OCI-M2 (cell line): Measurements from ENCODE around the gene PECR.

ENCODE experiments used
- DNase-seq: peaks from one replicate; lab custom pipeline; 2025; ENCODE audit not compliant: unreplicated experiment; lab: John Stamatoyannopoulos, UW

The PECR gene

DNA sequence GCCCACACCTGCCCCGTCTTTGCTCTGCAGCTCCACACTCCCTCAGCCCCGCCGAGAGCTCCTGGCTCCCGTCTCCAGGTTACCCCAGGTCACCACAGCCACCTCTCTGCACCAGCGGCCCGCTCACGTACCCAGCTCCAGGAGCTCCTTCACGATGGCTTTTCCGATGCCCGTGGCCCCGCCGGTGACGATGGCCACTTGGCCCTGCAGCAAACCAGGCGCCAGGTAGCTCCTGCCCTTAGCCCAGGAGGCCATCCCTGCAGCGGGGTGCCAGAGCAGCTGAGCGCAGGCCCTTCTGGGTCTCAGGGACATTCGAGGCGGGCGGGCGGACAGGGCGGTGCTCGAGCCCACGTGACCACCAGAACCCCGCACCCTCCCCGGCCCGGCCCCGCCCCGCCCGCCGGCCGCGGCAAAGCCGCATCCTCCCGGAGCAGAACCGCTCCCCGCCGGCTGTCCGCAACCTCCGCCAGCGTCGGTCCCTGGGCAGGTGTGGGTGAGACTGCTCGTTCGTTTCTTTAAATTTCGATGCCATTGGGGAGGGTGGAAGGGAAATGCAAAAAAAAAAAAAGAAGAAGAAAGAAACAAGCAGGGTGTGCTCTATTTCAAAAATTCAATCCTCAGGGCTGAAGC is at the start of gene PECR, which contains the start of gene TMEM169:
TSS of gene PECR (minus strand) at position 323 of the 630 bp plus-strand sequence. CDS start at position 255, 68 bp downstream.
TSS of gene TMEM169 (plus strand) at position 433 of the 630 bp plus-strand sequence. CDS start 14,045 bp downstream, outside the sequence.
- peak; percentile 35 for DNase-seq

DNA sequence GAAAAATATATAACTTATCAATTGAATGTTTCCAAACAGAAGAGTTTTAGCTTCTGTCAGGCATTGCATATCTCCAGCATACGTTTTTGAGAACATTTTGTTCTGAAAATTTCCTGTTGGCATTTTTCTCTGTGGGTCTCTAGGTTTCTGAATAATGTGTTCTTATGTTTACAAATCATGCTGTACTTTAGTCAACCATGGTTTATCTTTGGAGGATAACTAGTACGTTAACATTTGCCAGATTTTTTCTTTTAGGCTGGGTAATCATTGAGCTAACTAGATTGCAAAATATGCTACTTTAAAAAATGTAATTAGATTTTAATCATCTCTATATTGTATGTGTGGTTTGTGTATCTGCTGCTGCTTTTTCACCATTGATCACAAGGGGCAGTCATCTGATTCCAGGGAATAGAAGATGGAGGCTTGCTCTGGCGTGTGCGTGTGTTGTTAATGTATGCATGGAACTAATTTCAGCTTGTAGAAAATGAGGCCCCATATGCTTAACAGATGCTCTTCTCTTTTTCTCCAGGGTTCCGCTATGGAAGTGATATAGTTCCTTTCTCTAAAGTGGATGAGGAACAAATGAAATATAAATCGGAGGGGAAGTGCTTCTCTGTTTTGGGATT is 48.9 kb upstream of the PECR start:
- no peak for DNase-seq

DNA sequence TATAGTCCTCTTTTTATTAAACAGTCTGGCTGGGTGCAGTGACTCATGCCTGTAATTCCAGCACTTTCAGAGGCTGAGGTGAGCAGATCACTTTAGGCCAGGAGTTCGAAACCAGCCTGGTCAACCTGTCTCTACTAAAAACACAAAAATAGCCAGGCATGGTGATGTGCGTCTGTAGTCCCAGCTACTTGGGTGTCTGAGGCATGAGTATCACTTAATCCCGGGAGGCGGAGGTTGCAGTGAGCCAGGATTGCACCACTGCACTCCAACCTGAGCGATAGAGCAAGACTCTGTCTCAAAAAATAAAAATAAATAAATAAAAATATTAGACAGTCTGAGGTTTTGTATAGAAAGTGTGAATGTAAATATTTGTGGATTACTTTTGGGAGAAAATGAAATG is 45.3 kb upstream of the PECR start:
- no peak for DNase-seq

DNA sequence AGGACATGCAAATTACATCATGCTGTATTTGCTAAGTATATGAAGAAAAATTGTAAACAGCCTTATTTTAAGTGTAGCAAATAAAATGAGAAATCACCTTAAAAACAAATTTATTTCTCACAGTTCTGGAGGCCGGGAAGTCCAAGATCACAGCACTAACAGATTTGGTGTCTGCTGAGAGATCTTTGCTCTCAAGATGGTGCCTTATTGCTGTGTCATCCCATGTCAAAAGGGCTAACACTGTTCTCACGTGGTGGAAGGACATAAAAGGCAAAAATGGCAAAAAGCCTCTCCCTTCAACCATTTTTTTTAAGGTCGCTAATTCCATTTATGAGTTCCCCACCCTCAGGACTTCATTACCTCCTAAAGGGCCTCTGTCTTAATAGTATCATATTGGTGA is 39.6 kb upstream of the PECR start:
- no peak for DNase-seq

DNA sequence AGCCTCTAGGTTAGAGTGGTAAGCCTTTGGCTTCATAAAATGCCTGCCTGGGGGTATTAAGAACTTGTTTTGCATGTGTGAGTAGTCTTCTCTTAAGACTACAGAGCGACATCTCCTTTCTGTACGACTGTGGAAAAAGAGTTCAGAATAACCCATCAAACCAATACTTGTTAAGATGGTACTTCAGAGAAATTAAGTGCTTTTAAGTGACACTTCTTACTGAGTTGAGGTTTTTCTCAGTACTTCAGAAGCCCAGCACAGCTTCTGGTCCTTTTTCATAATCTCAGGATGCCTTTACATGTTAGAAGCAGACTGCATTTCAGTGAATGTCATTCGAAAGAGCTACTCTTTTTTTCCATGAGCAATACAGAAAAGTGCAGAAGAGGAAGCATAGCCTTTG is 38.4 kb upstream of the PECR start:
- DNase-seq: no peak

DNA sequence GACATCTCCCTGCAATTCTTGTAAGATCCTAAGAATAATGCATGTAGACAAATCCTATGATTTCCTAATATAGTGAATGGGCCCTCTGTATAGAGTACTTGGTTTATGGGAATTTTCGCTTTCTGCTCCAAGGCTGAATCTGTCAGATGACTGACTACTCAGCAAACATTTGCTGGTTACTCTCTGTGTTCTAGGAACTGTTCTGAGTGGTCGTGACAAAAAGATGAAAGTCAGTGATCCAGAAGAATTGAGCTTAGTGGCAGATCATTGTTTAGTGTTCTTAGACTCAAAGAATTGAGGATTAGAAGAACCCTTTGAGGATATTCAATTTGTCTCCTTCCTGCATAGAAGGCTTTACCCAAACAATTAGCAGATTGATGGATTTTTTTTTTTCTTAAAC is 37.5 kb upstream of the PECR start:
- no peak for DNase-seq

DNA sequence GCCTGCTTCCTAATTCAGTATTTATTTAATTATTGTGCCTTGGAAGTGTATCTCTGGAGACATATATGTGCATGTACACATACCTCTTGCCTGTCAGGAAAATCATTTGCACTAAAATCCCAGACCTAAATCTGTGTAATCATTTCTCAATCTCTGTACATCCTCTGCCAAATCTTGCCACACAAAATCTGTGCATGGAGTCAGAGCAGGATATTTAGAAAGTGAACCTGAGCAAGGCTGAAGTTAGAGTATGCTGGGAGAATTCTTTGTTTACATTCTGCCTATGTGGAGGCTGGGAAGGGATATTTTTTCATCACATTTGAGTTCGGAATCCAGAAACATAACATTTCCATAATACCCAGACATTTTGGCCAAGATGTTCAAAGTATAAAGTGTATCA is 36.9 kb upstream of the PECR start:
- DNase-seq: no peak

DNA sequence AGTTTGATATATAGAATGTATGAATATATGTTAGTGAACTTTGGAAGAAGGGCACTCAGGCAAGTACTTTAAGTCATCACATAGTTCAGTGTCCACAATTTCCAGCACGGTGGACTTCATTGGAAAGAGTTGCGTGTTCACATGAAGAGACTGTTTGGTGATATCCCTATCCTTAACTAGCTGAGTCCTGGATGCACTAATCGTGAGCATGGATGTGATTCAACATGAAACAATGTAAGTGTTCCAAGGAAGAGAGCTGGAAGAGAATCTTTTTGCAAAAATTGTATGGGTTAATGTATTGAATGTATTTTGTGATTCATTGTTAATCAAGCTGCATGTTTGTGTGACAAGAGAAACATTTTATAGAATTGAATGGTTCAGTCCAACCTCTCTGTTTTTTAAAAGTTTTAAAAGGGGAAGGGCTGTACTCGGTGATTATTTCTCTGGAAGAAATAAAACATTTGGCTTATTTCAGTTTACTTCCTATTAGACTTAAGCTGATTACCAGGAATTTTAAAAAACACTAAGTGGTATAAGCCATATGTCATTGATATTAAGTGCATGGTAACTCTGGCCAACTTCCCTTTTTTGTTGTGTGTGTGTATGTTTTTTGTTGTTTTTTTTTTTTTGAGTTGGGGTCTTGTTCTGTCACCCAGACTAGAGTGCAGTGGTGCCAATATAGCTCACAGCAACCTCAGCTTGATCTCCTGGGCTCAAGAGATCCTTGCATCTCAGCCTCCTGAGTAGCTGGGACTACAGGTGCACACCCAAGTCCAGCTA is 36.1 kb upstream of the PECR start:
- DNase-seq: no peak

DNA sequence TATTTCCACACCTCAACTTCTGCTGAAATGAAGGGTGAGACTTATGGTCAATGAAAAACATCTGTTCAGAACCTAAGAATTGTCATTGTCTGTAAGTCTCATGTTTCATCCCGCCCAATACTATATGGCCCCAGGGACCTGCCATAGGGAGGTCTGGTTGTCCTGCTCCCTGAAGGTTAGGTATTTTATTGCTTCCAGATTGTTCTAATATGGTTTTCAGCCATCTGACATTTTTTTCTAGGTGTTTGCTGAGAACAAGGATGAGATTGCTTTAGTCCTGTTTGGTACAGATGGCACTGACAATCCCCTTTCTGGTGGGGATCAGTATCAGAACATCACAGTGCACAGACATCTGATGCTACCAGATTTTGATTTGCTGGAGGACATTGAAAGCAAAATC is 34.8 kb upstream of the PECR start:
- no peak for DNase-seq

DNA sequence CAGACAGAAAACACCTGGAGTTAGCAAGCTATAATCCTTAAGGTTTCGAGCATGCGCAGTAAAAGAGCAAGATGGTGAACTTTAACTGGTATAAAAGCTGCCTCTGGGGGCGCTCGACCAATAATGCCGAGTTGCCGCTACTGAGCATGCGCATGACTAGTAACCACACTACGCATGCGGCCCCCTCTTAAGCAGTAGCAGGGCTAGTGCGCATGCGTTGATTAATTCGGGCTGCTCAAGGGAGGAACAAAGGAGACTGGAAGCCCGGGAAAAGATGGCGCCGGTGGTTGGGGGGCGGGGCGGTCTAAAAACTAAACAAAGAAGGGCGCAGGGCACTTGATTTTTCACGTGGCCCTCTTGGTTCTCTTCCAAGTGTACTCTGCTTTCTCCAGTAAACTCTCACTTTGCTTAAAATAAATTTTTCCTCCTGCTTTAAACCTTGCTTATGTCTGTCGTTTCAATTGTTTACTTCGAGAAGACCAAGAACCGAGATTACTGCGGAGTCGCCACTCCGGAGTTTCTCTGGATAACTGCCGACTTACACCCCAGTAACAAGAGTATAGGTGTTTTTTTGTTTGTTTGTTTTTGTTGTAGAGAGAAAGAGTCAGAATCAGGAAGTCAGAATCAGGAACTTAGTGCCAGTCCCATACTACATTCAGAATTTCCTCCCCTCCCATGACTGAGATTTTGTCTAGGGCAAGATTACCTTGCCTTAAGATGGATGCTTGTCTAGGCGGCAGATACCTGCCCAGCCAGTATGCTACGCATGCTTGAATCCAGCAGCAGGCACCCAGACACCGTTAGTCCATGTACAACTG is 33.3 kb upstream of the PECR start:
- DNase-seq: peak; percentile 98

DNA sequence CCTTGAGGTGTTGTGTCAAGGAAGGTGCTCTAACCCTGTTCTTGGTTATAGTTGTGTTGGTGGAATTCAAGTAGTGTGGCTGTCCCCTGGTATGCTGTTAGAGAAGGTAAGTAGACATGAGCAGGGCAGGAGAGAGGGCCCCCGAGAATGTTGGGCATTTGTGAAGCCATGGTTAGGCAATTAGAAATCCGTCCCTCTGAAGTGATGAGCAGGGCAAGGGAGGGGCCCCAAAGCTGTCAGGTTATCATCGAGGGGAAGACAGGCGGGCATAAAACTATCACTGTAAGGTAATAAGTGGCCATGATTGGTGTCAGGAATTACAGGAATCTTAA is 32.7 kb upstream of the PECR start:
- DNase-seq: no peak

DNA sequence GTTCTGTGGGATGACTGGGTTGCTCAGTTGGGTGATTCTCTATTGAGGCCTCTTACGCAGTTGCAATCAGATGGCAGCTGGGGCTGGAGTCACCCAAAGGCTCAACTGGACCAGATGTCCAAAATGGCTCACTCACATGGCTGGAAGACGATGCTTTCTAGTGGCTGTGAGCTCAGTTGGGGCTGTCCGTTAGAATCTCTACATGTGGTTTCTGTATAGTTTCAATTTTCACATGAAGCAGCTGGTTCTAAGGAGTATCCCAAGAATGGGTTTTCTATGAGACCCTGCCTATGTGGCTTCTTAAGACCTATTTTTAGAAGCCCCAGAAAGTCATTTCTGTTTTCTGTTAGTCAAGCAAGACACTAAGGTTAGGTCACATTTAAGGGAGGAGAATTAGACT is 32.0 kb upstream of the PECR start:
- DNase-seq: no peak

DNA sequence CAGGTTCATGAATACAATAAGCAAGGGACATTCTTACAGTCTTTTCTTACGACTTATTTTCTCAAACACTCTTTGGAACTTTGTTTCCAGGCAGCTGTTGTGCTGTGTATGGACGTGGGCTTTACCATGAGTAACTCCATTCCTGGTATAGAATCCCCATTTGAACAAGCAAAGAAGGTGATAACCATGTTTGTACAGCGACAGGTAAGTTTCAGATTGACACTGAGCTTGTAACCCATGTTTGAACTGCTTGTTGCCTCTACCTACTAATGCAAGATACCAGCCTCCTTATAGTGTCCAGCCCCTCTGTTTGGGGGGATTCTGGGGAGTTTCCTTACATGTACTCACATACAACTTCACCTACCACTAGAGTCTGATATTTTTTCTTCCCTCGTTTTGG is 31.3 kb upstream of the PECR start:
- DNase-seq: no peak

DNA sequence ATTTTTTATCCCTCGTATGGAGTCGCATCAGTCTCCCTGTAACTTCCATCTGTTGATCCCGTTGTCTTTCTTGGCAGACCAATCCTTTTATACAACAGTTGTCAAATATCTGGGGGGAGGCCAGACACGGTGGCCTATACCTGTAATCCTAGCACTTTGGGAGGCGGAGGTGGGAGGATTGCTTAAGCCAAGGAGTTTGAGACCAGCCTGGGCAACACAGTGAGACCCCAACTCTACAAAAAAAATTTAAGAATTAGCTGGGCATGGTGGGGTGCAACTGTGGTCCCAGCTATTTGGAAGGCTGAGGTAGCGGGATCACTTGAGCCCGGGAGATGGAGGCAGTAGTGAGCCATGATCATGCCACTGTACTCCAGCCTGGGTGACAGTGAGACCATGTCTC is 29.5 kb upstream of the PECR start:
- no peak for DNase-seq

DNA sequence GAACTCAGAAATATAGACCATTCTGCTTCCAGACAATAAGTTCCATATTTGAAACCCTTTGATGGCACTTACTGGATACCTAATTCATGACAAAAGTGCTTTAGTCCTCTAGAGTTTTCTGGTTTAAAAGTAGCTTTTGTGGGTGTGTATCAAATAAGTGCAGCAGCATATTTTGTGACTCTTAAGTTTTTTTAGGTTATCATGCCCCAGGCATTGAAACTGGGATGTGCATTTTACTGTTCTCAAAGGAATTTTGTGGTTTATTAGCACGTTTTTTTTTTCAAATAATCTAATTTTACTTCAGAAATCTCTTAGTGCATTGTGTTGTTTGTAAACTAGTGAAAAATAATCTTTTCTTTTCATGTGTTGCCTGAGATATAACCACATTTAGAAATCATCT is 29.0 kb upstream of the PECR start:
- no peak for DNase-seq

DNA sequence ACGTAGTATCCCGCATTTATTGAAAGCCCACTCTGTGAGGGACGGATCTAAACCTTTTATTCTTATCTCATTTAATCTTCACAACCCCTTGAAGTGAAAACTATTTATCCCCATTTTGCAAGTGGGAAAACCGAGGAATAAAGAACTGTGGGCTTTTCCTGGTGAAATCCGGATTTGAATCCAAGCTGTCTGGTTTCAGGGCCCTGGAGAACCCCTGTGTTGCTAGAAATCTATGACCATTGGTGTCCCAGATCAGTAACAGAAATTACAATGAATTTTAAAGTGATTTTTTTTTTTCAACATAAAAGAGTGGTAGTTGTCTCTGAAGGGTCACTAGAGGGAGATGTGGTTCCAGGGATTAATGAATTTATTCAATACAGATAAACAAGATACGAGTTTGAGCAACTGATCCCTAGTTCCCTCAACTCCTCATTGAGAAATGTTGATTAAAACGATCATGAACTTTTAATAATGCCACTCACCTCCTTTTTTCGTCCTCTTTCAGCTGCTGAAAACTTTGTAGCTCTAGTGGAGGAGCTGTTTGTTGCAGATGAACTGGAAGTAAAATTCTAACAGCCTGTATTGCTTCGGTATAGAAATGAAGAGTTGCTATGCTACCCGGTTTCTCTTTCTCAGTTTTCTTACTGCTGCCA is 28.5 kb upstream of the PECR start:
- no peak for DNase-seq

DNA sequence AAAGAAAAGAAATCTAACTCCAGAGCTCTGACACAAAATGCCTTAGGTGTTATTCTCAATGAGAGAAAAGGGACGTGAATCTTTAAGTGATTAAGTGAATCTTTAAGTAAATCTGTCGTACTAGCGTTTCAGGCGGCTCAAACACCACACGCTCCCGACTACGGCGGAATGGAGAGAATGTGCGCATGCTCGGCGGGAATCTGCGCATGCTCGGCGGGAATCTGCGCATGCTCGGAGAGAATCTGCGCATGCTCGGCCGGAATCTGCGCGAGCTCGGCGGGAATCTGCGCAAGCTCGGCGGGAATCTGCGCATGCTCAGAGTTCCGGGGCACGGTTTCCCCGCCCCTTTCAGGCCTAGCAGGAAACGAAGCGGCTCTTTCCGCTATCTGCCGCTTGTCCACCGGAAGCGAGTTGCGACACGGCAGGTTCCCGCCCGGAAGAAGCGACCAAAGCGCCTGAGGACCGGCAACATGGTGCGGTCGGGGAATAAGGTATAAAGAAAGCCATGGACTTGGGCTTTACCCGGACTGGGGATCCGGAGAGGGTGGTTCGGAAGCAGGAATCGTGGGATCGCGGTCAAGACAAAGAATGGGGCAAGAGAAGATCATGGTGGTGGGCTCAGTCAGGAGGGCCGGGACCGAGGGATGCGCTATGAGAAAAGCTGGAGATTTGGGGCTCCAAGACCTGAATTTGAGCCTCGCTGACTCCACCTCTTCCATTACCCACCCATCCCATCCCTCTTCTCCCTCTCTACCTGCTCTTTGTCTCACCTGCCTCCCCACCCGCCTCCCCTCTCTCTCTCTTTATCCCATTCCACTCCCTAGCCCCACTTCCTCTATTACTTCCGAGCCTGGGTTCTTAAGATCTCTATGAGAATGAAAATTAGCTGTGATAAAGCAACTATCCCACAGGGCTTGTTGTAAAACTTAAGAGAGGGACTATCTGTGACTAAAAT is 27.6 kb upstream of the PECR start, which contains the start of gene XRCC5:
TSS of gene XRCC5 (plus strand) at position 382 of the 955 bp plus-strand sequence. CDS start at position 471, 89 bp downstream.
- peak; percentile 78 for DNase-seq

DNA sequence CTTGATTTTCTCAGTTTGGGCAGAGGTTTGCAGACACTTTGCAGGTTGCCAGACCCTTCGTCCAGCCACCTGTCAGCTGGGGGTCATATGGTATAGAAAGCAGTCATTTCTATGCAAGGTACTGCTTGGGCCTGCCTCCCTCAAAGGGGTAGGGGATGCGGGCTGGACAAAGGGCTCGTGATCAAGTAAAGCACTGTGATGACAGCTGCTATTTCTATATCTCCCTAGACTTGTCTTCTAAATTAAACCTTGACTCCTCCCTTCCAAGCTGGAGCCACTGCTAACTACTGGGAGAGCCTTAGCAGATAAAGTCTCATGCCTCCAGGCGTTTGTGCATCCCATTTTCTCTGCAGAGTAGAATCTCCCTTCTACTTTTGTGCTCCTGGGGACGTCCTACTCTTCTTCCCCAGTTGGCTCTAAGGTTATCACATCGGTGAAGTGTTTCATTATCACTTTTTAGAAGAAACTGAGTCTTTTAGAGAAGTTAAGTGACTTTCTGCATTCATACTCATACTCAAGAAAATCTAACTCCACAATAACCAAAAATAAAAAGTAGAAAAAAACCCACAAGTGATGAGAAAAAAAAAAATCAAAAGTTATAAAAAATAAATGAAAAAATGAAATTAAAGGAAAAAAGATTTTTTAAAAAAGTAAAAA is 26.8 kb upstream of the PECR start:
- DNase-seq: no peak

DNA sequence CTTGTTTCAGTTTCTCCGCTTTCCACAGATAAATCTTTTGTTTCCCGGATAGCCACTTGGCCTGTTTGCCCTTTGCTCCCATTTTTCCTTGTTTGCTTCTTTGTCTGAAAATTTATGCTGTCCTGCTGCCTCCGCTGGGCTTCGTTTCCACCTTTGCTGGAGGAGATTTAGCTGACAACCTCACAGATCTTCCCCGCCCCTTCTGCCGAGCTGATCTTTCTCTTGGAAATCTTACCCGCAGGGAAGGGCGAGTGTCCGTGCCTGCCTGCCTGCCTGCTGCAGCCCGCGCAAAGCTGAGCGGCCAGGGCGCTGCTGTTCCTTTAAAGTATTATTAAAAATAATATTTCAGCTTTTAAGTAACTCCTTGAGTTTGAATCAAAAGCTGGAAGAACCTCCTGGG is 26.2 kb upstream of the PECR start:
- no peak for DNase-seq
